Bone marrow (tissue), 2 donors: ENCODE measurements around the gene CSF1.
A peak's percentile ranks its signal among the peaks of the same experiment; 100 is the strongest.
"Not testable (repeated sequence)": the region's sequence is repeated elsewhere in the genome, so short reads cannot be mapped to it uniquely, and the experiment has no call there.

ENCODE experiments used
- DNase-seq, 2 donors: peaks; one replicate each; lab custom pipeline; 2025; lab: John Stamatoyannopoulos, UW

CSF1 gene

DNA sequence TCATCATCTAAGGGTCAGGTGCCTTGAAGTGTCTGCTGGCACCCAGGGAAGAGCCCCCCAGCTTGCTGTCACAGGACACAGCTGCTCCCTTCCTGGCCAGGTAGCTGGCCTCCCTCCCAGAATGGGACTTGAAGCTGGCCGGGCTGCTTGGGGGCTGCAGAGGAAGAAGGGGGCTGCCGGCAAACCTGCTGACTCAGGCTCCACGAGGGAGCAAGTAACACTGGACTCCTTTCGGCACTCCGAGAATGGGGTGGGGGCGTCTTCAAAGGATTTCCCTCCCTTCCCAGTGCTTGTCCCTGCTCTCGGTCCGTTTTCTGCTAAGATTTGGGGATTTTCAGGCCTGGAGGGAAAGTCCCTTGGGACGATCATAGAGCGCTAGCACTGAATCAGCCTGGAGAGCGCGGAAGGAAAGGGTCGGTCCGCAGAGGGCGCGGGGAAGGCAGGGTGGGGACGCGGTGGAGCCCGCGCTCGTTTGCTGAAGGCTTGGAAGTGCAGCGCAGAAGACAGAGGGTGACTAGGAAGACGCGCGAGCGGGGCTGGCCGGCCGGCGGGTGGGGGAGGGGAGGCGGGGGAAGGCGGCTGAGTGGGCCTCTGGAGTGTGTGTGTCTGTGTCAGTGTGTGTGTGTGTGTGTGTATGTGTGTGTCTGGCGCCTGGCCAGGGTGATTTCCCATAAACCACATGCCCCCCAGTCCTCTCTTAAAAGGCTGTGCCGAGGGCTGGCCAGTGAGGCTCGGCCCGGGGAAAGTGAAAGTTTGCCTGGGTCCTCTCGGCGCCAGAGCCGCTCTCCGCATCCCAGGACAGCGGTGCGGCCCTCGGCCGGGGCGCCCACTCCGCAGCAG is at the start of gene CSF1:
Gene CSF1 (plus strand): TSS at position 727 of the 840 bp plus-strand sequence. CDS start 175 bp downstream, outside the sequence.
- peak in 1 of 2 donors; percentile 60 for DNase-seq

- not testable (repeated sequence) for DNase-seq
These were observed 49.0 kb upstream of the CSF1 start for GRCh38 chr1:109861616-109862015.

DNA sequence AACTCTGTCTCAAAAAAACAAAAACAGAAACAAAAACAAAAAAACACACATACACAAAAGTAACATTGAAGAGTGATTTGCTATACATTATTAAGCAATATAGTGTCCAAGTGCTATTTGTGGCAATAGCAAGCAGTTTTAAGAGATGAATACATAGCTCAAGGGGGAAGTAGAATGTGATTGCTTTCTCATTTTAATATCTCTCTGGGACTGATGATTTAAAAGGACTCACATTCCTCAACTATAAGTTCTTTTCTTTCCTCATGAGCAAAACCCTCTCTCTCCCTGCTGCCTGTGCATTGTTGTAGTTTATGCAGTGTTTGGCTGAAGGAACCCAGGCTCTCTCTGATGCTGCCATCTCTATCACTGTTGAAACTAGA is 47.0 kb upstream of the CSF1 start:
- DNase-seq: no peak

DNA sequence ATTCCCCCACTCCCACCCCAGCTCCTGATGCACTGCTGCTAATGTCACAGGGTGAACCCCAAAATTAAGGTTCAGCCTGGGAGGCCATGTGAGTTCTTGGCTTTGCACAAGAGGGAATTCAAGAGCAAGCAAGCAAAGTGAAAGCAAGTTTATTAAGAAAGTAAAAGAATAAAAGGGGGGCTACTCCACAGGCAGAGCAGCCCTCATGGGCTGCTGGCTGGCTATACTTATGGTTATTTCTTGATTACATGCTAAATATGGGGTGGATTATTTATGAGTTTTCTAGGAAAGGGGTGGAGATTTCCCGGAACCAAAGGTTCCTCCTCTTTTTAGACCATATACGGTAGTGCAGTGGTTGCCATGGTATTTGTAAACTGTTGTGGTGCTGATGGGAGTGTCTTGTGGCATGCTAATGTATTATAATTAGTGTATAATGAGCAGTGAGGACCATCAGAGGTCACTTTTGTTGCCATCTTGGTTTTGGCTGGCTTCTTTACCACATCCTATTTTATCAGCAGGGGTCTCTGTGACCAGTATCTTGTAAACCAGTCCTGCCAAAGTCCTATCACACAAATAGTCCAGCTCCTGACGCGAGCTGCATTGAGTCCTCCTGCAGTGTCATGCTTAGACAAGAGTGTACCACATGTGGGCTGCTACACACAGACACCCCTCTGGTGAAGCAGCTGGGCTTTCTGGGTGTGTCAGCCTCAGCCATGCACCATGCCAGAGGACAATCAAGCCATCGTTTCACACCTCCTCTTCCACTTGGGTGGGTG is 46.4 kb upstream of the CSF1 start:
- DNase-seq: no peak

- DNase-seq: no peak
These were observed 45.6 kb upstream of the CSF1 start for GRCh38 chr1:109864930-109865612.

- DNase-seq: no peak
These were observed 44.6 kb upstream of the CSF1 start for GRCh38 chr1:109866071-109866470.

DNA sequence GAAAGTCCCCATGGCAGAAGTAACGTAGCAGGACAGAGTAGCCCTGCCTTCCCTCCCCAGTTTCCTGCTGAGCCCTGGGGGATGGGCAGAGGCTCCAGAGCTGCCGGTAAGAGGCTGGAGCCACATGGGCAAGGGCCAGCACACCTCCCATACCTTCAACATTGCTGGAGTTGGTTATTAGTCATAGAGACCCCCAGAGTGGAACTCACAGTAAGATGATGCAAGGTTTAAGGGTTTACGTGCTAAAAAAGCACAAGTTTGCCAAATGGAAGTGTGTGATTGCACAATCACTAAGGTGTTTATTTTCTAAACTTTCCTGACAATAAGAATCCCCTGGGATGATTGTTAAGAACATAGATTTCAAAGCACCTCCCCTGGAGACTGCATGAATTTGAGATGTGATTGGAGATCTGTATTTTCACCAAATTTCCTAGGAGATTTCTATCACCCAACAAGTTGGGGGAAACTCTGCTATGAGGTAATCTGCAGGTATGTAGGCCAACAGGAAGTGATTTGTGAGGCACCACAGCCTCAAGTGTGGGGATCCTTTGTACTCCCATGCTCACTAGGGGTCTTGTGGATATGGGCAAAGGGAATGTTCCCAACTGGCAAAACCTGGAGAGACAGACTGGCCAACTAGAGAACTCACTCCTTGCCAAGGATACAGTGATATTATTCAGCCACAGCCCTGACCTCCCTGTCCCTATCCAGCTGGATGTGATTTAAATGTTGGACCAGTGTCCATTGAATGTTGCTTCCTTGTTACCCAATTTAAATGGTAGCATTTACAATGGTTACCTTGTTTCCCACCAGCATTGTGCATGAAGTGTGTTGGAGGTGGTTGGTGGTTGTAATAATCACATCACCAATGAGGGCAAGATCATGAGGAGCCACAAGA is 37.1 kb upstream of the CSF1 start:
- DNase-seq: no peak

GRCh38 chr1:109874445-109874844 is 36.2 kb upstream of the CSF1 start:
- DNase-seq: no peak

- no peak for DNase-seq
These were observed 34.8 kb upstream of the CSF1 start for GRCh38 chr1:109875874-109876273.

- no peak for DNase-seq
These were observed 33.9 kb upstream of the CSF1 start for GRCh38 chr1:109876617-109877316.

DNA sequence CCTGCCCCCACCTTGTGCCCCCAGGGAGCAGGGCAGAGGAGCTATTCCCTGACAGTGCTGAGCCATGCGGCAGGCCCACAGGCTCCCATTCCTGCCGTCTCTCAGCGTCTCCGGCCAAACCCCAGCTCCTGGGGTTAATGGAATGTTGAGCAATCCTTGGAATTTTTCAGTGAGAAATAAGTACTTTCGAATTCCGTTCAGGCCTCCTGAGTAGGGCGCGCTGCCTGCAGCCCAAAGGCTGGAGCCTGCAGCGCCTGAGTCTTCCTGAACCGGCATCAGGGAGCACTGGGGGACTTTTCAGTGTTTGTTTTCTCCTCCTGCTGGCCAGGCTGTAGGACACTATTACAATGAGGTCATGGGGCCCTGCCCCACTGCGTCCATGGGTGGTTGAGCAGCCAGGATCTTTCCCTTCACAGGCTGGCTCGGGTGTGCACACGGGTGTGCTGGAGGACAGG is 33.3 kb upstream of the CSF1 start:
- no peak for DNase-seq

GRCh38 chr1:109877776-109878175 is 32.9 kb upstream of the CSF1 start:
- DNase-seq: no peak

- no peak for DNase-seq
These were observed 32.0 kb upstream of the CSF1 start for GRCh38 chr1:109878531-109879104.

- not testable (repeated sequence) for DNase-seq
These were observed 31.3 kb upstream of the CSF1 start for GRCh38 chr1:109879371-109879770.

- DNase-seq: no peak
These were observed 30.6 kb upstream of the CSF1 start for GRCh38 chr1:109879881-109880525.

- DNase-seq: no peak
These were observed 29.4 kb upstream of the CSF1 start for GRCh38 chr1:109880971-109881894.

DNA sequence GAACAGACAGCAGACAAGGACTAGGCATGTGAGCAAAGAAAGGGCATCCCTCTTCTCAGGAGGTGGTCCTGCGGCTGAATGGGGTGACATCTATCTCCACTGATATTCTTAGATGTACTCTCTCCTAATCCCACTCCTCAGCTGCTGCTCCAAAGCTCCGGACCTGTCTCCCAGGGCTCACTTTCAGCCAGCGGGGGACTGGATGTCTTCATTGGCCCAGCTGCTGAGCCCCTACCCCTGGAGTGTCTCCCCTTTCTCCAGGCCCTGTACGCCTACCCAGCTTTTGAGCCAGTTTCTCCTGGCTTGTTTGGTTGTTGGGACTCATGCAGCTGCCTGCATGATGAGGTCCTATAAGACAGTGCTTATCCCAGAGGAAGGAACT is 28.8 kb upstream of the CSF1 start:
- DNase-seq: no peak

DNA sequence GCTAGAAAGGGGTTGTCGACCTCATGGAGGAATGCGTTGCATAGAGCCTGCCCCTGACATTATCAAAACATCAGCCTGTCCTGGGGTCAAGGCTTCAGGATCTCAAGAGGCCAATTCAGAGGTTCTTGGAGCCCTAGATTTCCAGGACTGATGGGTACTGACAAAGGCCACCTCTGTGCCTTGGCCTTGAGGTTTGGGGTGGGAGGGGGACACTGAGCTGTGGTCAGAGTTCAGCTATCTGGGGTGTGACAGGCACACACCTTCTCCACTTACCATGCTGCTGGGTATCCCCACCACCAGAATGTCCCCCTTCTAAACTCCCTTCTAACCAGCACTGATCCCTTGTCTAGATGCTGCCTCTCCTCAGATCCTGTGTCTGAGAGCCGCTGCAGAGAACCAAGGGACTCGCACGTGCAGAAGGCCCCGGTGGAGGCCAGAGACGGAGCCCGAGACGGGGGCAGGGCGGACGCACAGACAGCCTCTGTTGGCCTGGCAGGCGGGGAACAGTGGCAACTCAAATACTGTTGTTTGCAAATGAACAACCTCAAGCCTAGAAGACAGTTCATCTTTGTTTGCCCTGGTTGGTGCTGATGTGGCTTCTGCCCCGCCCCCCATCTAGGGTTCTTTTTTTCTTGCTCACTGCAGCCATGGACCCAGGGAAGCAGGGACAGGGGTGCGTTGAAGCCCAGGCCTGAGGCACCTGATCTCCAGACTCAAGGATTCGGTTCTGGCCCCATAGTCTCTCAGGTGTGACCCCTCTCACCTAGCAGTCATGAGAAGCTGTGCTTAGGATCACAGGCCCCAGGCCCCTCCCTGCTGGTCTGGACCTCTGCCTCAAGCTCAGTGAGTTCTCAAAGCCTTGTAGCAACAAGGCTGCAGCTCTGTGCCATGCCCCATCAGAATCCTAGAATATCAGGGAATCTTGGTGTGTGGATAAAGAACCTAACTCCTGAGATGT is 28.1 kb upstream of the CSF1 start:
- DNase-seq: no peak
